T1000 (cell line): ENCODE measurements around the gene IL17A.

ENCODE experiments used
- DNase-seq: peaks from one replicate; lab custom pipeline; 2025; ENCODE audit warnings: mixed read lengths; lab: John Stamatoyannopoulos, UW

IL17A gene

DNA sequence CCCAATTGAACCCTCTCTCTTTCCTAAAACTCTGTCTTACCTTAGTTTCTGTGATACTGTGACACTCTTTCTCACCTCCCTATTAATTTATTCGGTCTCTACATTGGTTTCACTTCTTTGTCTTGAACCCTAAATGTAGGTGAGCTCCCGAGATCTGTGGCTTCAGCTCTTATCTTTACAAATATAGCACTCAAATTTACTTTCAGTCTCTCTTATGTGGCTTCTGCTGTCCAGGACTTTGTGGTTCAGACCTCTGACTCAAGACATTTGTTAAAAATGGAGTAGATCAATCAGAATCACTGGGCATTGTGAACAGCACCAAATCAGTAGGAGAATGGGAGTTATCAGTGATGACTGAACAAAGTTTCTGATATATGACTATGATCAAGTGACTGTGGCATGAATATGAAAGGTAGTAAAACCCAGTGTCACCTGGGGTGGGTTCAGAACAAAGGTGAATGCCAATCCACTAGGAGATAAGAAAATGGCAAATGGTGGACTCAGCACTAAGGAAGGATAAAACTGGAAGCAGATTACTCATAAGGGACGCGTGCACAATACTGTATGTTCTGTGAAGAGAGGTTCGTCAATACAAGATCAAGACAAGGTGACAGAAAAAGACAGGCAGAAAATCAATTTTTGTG lies 30.9 kb downstream of the IL17A start:
- DNase-seq: no peak

- no peak for DNase-seq
These were observed 31.6 kb downstream of the IL17A start for GRCh38 chr6:52217761-52218160.

DNA sequence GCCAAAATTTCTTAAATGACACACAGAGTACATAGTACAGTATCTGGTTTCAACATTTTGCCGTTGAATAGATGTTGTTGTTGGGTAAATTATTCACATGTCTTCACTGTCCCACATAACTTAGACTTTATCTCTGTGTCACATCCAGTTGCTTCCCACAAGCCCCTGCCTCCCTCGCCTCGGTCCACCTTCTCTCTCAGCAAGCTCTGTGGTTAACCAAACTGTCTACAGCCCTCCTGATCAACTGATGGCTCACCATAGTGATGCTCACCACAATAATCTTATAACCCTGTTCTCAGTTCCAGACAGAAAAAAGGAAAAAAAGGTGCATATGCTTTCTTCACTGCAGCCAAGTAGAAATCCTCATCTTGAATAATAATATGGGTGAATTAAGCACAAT lies 35.1 kb downstream of the IL17A start:
- DNase-seq: peak; percentile 5

GRCh38 chr6:52227495-52227894 lies 41.3 kb downstream of the IL17A start:
- no peak for DNase-seq

DNA sequence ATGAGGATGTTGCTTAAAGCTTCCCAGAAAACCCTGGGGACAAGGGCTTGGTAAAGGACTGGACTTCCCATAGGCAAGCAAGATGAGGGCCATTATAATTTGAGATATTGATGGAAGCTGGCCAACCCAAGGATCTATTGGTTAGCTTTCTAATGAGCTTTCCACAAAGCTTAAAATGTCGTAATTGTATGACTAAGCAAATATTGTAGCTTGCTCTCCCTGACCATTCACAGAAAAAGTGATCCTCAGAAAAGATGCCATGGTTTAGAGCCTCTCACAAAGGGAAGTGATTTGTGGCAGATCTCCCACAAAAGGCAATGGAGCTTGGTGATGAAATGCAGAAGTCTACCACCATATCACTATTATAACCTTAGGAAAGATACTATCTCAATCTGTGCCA lies 44.5 kb downstream of the IL17A start:
- no peak for DNase-seq

- DNase-seq: no peak
These were observed 45.4 kb downstream of the IL17A start for GRCh38 chr6:52231406-52232127.

DNA sequence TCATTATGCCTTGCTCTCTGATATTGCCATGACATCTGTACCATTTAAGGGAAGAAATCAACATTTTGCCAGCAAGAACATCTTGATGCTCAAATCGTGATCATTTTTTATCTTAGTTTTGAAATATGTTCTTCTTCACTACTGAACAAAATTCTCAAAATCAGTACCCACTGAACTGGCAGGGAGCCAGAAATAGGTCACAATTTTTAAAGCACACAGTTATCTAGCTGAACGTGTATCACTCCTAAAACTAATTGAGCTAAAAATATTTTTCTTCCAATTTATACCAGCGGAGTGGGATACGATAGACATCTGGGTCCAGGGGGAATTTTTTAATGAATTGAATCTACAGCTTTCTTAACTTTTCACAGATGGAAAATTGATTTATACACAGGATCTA lies 46.8 kb downstream of the IL17A start:
- DNase-seq: no peak

GRCh38 chr6:52233975-52234823 lies 48.0 kb downstream of the IL17A start:
- DNase-seq: peak; percentile 50
